ENCODE data around the gene ARSB.

Gene ARSB

DNA sequence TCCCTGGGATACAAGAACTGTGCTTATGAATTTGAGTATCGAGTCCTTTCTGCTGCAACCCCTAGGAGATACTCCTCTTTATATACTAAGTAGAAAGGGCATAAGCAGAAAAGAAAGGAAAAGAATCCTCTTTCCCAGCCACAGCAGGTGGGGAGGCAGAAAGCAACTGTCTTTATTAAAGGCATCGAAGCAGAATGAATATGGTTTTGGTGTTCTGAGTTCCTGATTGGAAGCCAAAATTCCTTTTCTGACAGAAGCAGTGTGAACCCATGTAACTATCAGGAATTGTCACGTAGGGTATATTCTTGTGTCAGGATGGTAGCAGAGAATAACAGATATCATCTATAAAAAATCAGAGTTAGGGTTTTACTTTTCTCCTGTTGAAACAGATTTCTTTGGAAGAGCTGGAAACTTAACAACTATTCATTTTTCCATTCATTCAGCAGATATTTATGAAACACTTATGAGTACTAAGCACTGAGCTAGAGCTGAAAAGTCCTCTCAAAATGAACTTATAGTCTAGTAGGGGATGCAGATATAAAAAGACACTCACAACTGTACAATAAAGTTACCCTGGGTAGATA lies 240.1 kb downstream of the ARSB start:
- H3K36me3 ChIP-seq (ENCODE audit: control insufficient read depth, insufficient read depth, low read length): no peaks in the 10 kb centered on the region
- no peak overlapping the region for H3K4me3 ChIP-seq (replicated peaks; ENCODE audit: low read depth, low read length)
- no peaks in the 10 kb centered on the region for H3K27me3 ChIP-seq (replicated peaks; ENCODE audit: control insufficient read depth, insufficient read depth, low read length)
- DNase-seq (ENCODE audit: extremely low read depth, insufficient read length): no peak
- no peak for TF ChIP-seq CTCF (IDR thresholded peaks at IDR 0.05; ENCODE audit: insufficient read depth, low read length, poor library complexity, severe bottlenecking)

GRCh38 chr5:78741019-78741418 lies 244.1 kb downstream of the ARSB start:
- TF ChIP-seq CTCF (IDR thresholded peaks at IDR 0.05; ENCODE audit: insufficient read depth, low read length, poor library complexity, severe bottlenecking): no peak
- Histone ChIP-seq H3K27me3 (replicated peaks; ENCODE audit: control insufficient read depth, insufficient read depth, low read length) (no peaks in the 10 kb centered on the region), H3K36me3 (ENCODE audit: control insufficient read depth, insufficient read depth, low read length) (no peaks in the 10 kb centered on the region), H3K4me3 (replicated peaks; ENCODE audit: low read depth, low read length) (no peak overlapping the region)
- no peak for DNase-seq (ENCODE audit: extremely low read depth, insufficient read length)

- no peak for TF ChIP-seq CTCF (IDR thresholded peaks at IDR 0.05; ENCODE audit: insufficient read depth, low read length, poor library complexity, severe bottlenecking)
These were observed 246.3 kb downstream of the ARSB start for GRCh38 chr5:78738693-78739300.

GRCh38 chr5:78738104-78738503 lies 247.0 kb downstream of the ARSB start:
- Histone ChIP-seq H3K36me3 (ENCODE audit: control insufficient read depth, insufficient read depth, low read length) (no peaks in the 10 kb centered on the region), H3K27me3 (replicated peaks; ENCODE audit: control insufficient read depth, insufficient read depth, low read length) (no peaks in the 10 kb centered on the region), H3K4me3 (replicated peaks; ENCODE audit: low read depth, low read length) (no peak overlapping the region)
- DNase-seq (ENCODE audit: extremely low read depth, insufficient read length): no peak
- TF ChIP-seq CTCF (IDR thresholded peaks at IDR 0.05; ENCODE audit: insufficient read depth, low read length, poor library complexity, severe bottlenecking): no peak

More at GRCh38 chr5:78738693-78739300, 246.3 kb downstream of the ARSB start:
- Histone ChIP-seq H3K4me3 (replicated peaks; ENCODE audit: low read depth, low read length) (no peak overlapping the region), H3K27me3 (replicated peaks; ENCODE audit: control insufficient read depth, insufficient read depth, low read length) (no peaks in the 10 kb centered on the region), H3K36me3 (ENCODE audit: control insufficient read depth, insufficient read depth, low read length) (no peaks in the 10 kb centered on the region)
- DNase-seq (ENCODE audit: extremely low read depth, insufficient read length): no peak

DNA sequence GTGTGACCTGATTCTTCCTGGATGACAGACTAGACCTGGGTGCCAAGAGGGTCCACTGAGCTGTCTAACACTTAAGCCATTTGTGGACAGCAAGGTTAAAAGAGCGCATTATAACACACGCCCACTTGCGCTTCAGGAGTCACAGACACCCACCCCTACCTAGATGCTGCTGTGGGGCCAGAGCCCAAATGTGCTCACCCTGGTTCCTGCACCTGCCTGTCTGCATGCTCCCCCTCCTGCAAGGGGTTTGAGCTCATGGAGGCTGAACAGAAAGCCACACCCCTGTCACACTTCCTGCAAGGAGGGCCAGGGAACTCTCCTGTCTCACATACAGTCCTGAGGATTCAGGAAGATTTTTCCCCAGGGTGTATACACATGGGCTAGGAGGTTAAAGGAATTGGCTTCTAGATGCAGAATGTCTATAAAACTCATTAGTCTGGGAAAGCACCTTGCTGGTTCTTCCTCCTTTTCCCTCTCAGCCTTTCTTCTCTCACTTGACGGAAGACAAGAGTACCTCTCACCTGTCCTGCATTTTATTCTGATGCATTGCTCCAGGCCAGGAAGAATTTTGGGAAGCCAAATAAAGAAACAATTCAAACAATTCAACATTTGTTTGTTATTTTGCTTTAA lies 249.2 kb downstream of the ARSB start:
- Histone ChIP-seq H3K4me3 (replicated peaks; ENCODE audit: low read depth, low read length) (no peak overlapping the region), H3K36me3 (ENCODE audit: control insufficient read depth, insufficient read depth, low read length) (no peaks in the 10 kb centered on the region), H3K27me3 (replicated peaks; ENCODE audit: control insufficient read depth, insufficient read depth, low read length) (no peaks in the 10 kb centered on the region)
- no peak for DNase-seq (ENCODE audit: extremely low read depth, insufficient read length)
- TF ChIP-seq CTCF (IDR thresholded peaks at IDR 0.05; ENCODE audit: insufficient read depth, low read length, poor library complexity, severe bottlenecking): no peak

Measured in GM06990 (cell line).